CD14-positive monocyte (primary cell): ENCODE measurements around the gene FOXP1. TPM values are rescaled to one million over a fixed set of nuclear protein-coding genes. Genes with fewer than 3 reads are reported as not detected.
A peak's percentile ranks its signal among the peaks of the same experiment; 100 is the strongest.

Experiments
- DNase-seq, 3 donors: peaks; one replicate each; pipeline ENCODE4 v3.0.0-alpha.2; 2011 to 2022
- H2AFZ ChIP-seq: 2 replicates; pipeline ENCODE4 v1.6.0; 2012; ENCODE audit warnings: mild to moderate bottlenecking, low read depth, low read length, inconsistent platforms; ENCODE audit not compliant: insufficient read depth, poor library complexity, severe bottlenecking
- H3K27ac ChIP-seq, 2 donors: 1 replicate in 1 of 2; 2 replicates in 1 of 2; pipeline ENCODE4 v1.5.1; 2012 to 2013; ENCODE audit warnings: low read length in 2 of 2, control low read depth in 1 of 2, inconsistent platforms in 1 of 2, low read depth in 1 of 2, mild to moderate bottlenecking in 1 of 2
- H3K27me3 ChIP-seq, 2 donors: one replicate each; pipeline versions ENCODE4 v1.6.0 to v1.6.1; 2011 to 2013; ENCODE audit warnings: low read length in 2 of 2; ENCODE audit not compliant: control insufficient read depth in 2 of 2, insufficient read depth in 2 of 2
- H3K36me3 ChIP-seq, 2 donors: replicated peaks in 1 of 2; 1 replicate in 1 of 2; 2 replicates in 1 of 2; pipeline versions ENCODE4 v1.5.1 to v1.6.1; 2012 to 2013; ENCODE audit warnings: low read length in 2 of 2, control low read depth in 1 of 2, inconsistent platforms in 1 of 2, mild to moderate bottlenecking in 1 of 2; ENCODE audit not compliant: insufficient read depth in 2 of 2, control insufficient read depth in 1 of 2
- H3K4me1 ChIP-seq, 2 donors: 1 replicate in 1 of 2; 2 replicates in 1 of 2; pipeline versions ENCODE4 v1.5.1 to v1.6.1; 2012 to 2013; ENCODE audit warnings: low read length in 2 of 2, control low read depth in 1 of 2, inconsistent platforms in 1 of 2, mild to moderate bottlenecking in 1 of 2, moderate library complexity in 1 of 2; ENCODE audit not compliant: insufficient read depth in 2 of 2, control insufficient read depth in 1 of 2
- H3K4me2 ChIP-seq: replicated peaks from 2 replicates; pipeline ENCODE3; 2012; ENCODE audit warnings: low read length, moderate library complexity, mild to moderate bottlenecking; ENCODE audit not compliant: poor library complexity, severe bottlenecking; ENCODE audit errors: extremely low read depth
- H3K4me3 ChIP-seq, 3 experiments: fragments of 200-600 bp in 1 of 3; sonication (generic) in 1 of 3; replicated peaks in 1 of 3; 1 replicate in 2 of 3; 2 replicates in 1 of 3; pipeline ENCODE4 v1.5.1; 2011 to 2013; ENCODE audit warnings: low read length in 3 of 3, mild to moderate bottlenecking in 3 of 3, control low read depth in 2 of 3, low read depth in 2 of 3, inconsistent platforms in 1 of 3, moderate library complexity in 1 of 3
- H3K79me2 ChIP-seq: 2 replicates; pipeline ENCODE4 v1.6.0; 2012; ENCODE audit warnings: mild to moderate bottlenecking, control low read depth, inconsistent platforms, low read length, moderate library complexity; ENCODE audit not compliant: insufficient read depth
- H3K9ac ChIP-seq: 2 replicates; pipeline ENCODE4 v1.6.0; 2017; ENCODE audit warnings: low read length, mild to moderate bottlenecking; ENCODE audit not compliant: insufficient read depth, poor library complexity, severe bottlenecking
- H3K9me3 ChIP-seq, 2 donors: replicated peaks in 1 of 2; 1 replicate in 1 of 2; 2 replicates in 1 of 2; pipeline versions ENCODE4 v1.5.1 to v1.6.1; 2012 to 2013; ENCODE audit warnings: low read length in 2 of 2, control low read depth in 1 of 2; ENCODE audit not compliant: control insufficient read depth in 1 of 2, insufficient read depth in 1 of 2
- H4K20me1 ChIP-seq: 2 replicates; pipeline ENCODE4 v1.6.0; 2012; ENCODE audit warnings: mild to moderate bottlenecking, low read length, control low read depth, moderate library complexity; ENCODE audit not compliant: insufficient read depth
- H3K27ac Mint-ChIP-seq, 7 donors: one replicate each; pipeline ENCODE4 v1.8.0; 2020; ENCODE audit warnings: mild to moderate bottlenecking in 7 of 7, mixed read lengths in 7 of 7, moderate library complexity in 6 of 7, inconsistent platforms in 2 of 7
- H3K27me3 Mint-ChIP-seq, 3 donors: one replicate each; pipeline ENCODE4 v1.8.0; 2021 to 2022; ENCODE audit warnings: low read depth in 3 of 3, mild to moderate bottlenecking in 3 of 3, mixed read lengths in 3 of 3, moderate library complexity in 3 of 3, inconsistent platforms in 1 of 3
- H3K36me3 Mint-ChIP-seq, 2 donors: one replicate each; pipeline ENCODE4 v1.8.0; 2020; ENCODE audit warnings: mixed read lengths in 2 of 2, inconsistent platforms in 1 of 2, mild to moderate bottlenecking in 1 of 2
- H3K4me1 Mint-ChIP-seq: one replicate; pipeline ENCODE4 v1.8.0; 2020; ENCODE audit warnings: mild to moderate bottlenecking, mixed read lengths
- H3K4me3 Mint-ChIP-seq, 2 donors: one replicate each; pipeline ENCODE4 v1.8.0; 2020; ENCODE audit warnings: mild to moderate bottlenecking in 2 of 2, mixed read lengths in 2 of 2, moderate library complexity in 1 of 2
- H3K9me3 Mint-ChIP-seq, 7 donors: one replicate each; pipeline ENCODE4 v1.8.0; 2020 to 2022; ENCODE audit warnings: mixed read lengths in 7 of 7, mild to moderate bottlenecking in 6 of 7, moderate library complexity in 6 of 7, inconsistent platforms in 2 of 7
- WGBS: methylation state at CpG from one replicate; pipeline ENCODE4 v1.1.5; 2013; ENCODE audit warnings: missing lambda C conversion rate; ENCODE audit not compliant: insufficient coverage; 5-methylcytosine and 5-hydroxymethylcytosine counted together
- intact Hi-C, 2 donors: fragments of 100-400 bp; cut with micrococcal nuclease; formaldehyde crosslinking; loops; one replicate each; pipeline versions ENCODE4 v1.15.0 to v1.15.1; 2023
- polyA plus RNA-seq, 3 donors: library from polyadenylated mRNA; depleted of rRNA in 1 of 3; unstranded in 2 of 3; stranded (reverse) in 1 of 3; fragments of 300-500 nt in 2 of 3; fragments of >200 nt in 1 of 3; fragmentation: Illumina TruSeq in 2 of 3; gene quantifications; 1 replicate in 2 of 3; 2 replicates in 1 of 3; pipeline ENCODE4 v1.2.3, GENCODE V29; 2012 to 2021
- TF ChIP-seq, protein P1 (sequence below): fragments of 200-600 bp; IDR thresholded peaks from one replicate; pipeline ENCODE4 v1.8.0; 2022; ENCODE audit warnings: antibody characterized with exemption, mild to moderate bottlenecking

The FOXP1 gene
- polyA plus RNA-seq, 3 donors = 25.7 to 42.6 (median 27.8) TPM

DNA sequence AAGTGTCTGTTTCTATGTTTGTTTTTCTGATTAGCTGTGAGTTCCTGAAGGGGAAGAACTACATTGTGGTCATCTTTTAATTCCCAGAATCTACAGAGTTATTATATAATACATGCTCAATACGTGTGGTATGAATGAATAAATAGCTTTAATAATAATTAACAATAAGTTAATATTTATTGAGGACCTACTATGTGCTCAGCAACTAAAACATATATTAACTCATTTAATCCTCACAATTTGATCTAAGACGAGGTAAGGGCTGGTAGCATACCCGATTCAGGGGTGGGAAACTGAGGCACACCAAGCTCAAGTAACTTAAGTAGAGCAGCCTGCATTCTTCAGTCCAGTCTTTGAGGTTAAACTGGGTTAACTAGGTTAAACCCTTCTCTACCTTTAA, 553.8 kb downstream of the FOXP1 start:
- no peak overlapping the region for H3K27ac ChIP-seq
- H3K4me2 ChIP-seq = no peak overlapping the region
- intact Hi-C loops = no loop called here
- Mint-ChIP-seq H3K27ac (peak overlapping the region in 3 of 7 donors; percentile 12 to 76 (median 19)), H3K36me3 (peaks cover 34 to 39% of the 10 kb centered on the region in 2 donors), H3K4me3 (no peak overlapping the region), H3K9me3 (no peaks in the 10 kb centered on the region), H3K4me1 (peaks cover 20% of the 10 kb centered on the region), H3K27me3 (peaks cover 0 to 1% (median 0%) of the 10 kb centered on the region in 3 donors)
- no peak for DNase-seq
- H4K20me1 ChIP-seq = peaks cover 41% of the 10 kb centered on the region
- H3K4me1 ChIP-seq = peaks cover 7 to 12% of the 10 kb centered on the region in 2 donors
- H2AFZ ChIP-seq = no peak overlapping the region
- peaks cover 5 to 36% of the 10 kb centered on the region in 2 donors for H3K36me3 ChIP-seq
- peaks cover 11% of the 10 kb centered on the region for H3K79me2 ChIP-seq
- H3K9ac ChIP-seq = no peak overlapping the region
- WGBS = 100% methylated on average over 1 of the region's 3 CpGs
- no peaks in the 10 kb centered on the region for H3K9me3 ChIP-seq
- H3K27me3 ChIP-seq = no peaks in the 10 kb centered on the region
- TF ChIP-seq, protein P1, sequence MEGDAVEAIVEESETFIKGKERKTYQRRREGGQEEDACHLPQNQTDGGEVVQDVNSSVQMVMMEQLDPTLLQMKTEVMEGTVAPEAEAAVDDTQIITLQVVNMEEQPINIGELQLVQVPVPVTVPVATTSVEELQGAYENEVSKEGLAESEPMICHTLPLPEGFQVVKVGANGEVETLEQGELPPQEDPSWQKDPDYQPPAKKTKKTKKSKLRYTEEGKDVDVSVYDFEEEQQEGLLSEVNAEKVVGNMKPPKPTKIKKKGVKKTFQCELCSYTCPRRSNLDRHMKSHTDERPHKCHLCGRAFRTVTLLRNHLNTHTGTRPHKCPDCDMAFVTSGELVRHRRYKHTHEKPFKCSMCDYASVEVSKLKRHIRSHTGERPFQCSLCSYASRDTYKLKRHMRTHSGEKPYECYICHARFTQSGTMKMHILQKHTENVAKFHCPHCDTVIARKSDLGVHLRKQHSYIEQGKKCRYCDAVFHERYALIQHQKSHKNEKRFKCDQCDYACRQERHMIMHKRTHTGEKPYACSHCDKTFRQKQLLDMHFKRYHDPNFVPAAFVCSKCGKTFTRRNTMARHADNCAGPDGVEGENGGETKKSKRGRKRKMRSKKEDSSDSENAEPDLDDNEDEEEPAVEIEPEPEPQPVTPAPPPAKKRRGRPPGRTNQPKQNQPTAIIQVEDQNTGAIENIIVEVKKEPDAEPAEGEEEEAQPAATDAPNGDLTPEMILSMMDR = no peak
- no peak overlapping the region for H3K4me3 ChIP-seq

DNA sequence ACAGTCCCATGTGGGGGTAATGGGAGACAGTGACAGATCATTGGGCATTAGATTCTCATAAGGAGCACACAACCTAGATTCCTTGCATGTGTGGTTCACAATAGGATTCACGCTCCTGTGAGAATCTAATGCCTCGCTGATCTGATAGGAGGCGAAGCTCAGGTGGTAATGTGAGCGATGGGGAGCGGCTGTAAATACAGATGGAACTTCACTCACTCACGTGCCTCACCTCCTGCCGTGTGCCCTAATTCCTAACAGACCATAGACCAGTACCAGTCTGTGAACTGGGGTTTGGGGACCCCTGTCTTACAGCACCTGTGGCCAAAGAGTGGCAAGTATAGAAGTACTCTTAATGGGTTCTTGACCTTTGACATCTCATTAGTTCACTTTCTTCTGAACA, 554.7 kb downstream of the FOXP1 start:
- Mint-ChIP-seq H3K4me3 (no peak overlapping the region), H3K4me1 (peaks cover 19% of the 10 kb centered on the region), H3K9me3 (no peaks in the 10 kb centered on the region), H3K27ac (peak overlapping the region in 5 of 7 donors; percentile 13 to 56 (median 47)), H3K36me3 (peaks cover 32 to 41% of the 10 kb centered on the region in 2 donors), H3K27me3 (peaks cover 0 to 1% (median 0%) of the 10 kb centered on the region in 3 donors)
- DNase-seq = no peak
- peaks cover 38% of the 10 kb centered on the region for H4K20me1 ChIP-seq
- H3K9ac ChIP-seq = no peak overlapping the region
- H2AFZ ChIP-seq = no peak overlapping the region
- TF ChIP-seq, protein P1 = no peak
- H3K4me3 ChIP-seq = no peak overlapping the region
- intact Hi-C loops = no loop called here
- H3K36me3 ChIP-seq = peaks cover 2 to 35% of the 10 kb centered on the region in 2 donors
- H3K9me3 ChIP-seq = no peaks in the 10 kb centered on the region
- H3K27me3 ChIP-seq = no peaks in the 10 kb centered on the region
- H3K4me1 ChIP-seq = peaks cover 7 to 12% of the 10 kb centered on the region in 2 donors
- no peak overlapping the region for H3K27ac ChIP-seq
- H3K79me2 ChIP-seq = peaks cover 11% of the 10 kb centered on the region
- 98% methylated on average over 5 of the region's 7 CpGs for WGBS
- no peak overlapping the region for H3K4me2 ChIP-seq
